SU-DHL-6 (cell line): Measurements from ENCODE around the gene TBC1D1.

Experiments used
- CTCF ChIP-seq: fragments of 200-600 bp; sonication (generic); IDR thresholded peaks from one replicate; pipeline ENCODE4 v1.5.1; 2017; ENCODE audit warnings: antibody characterized with exemption, mild to moderate bottlenecking, low read length, moderate library complexity; ENCODE audit not compliant: insufficient read depth, poor library complexity, severe bottlenecking
- EZH2phosphoT487 ChIP-seq: fragments of 200-600 bp; sonication (generic), shearing (Covaris generic); conservative IDR thresholded peaks from 2 replicates; pipeline ENCODE4 v1.6.1; 2018; ENCODE audit warnings: mild to moderate bottlenecking, antibody characterized with exemption, low read length, moderate library complexity, mixed read lengths

- TF ChIP-seq CTCF = no peak
- TF ChIP-seq EZH2phosphoT487 = no peak
These were observed 44.1 kb downstream of the TBC1D1 start for GRCh38 chr4:37935026-37935425.
